HepG2 (cell line): ENCODE results near the gene KDM1B. TPM values are rescaled to one million over a fixed set of nuclear protein-coding genes. Genes with fewer than 3 reads are reported as not detected.
A peak's percentile ranks its signal among the peaks of the same experiment; 100 is the strongest.

Source experiments
- ATM ChIP-seq: fragments of 450-650 bp; IDR thresholded peaks from 2 replicates; pipeline ENCODE4 v1.7.1; 2017; ENCODE audit warnings: mild to moderate bottlenecking, borderline replicate concordance
- BCLAF1 ChIP-seq: fragments of 450-650 bp; IDR thresholded peaks from 2 replicates; pipeline ENCODE4 v1.6.1; 2017; ENCODE audit warnings: mild to moderate bottlenecking
- DNMT3B ChIP-seq: conservative IDR thresholded peaks from 2 replicates; pipeline ENCODE4 v1.6.1; 2016; ENCODE audit warnings: missing biosample characterization, control low read depth
- ETV5 ChIP-seq: IDR thresholded peaks from 2 replicates; pipeline ENCODE4 v1.6.1; 2018; ENCODE audit warnings: missing biosample characterization, missing genetic modification reagents, inconsistent platforms, borderline replicate concordance
- HMGXB4 ChIP-seq, 2 experiments: sonication (generic) in 1 of 2; formaldehyde crosslinking in 1 of 2; IDR thresholded peaks; 2 replicates each; pipeline versions ENCODE4 v1.4.0 to v1.6.1; 2018 to 2020; ENCODE audit warnings: missing genetic modification reagents in 2 of 2, borderline replicate concordance in 1 of 2, low read depth in 1 of 2, mild to moderate bottlenecking in 1 of 2, missing biosample characterization in 1 of 2
- ISL2 ChIP-seq: sonication (generic); formaldehyde crosslinking; IDR thresholded peaks from 2 replicates; pipeline ENCODE4 v1.5.0; 2020; ENCODE audit warnings: missing genetic modification reagents
- MATR3 ChIP-seq: sonication (generic); formaldehyde crosslinking; IDR thresholded peaks from 2 replicates; pipeline ENCODE4 v1.4.0; 2020; ENCODE audit warnings: missing genetic modification reagents
- PCBP2 ChIP-seq: fragments of 200-400 bp; formaldehyde crosslinking; optimal IDR thresholded peaks from 2 replicates; pipeline ENCODE3; 2018; ENCODE audit warnings: low read length, low read depth; ENCODE audit not compliant: poor library complexity, severe bottlenecking
- PREB ChIP-seq: sonication (generic); formaldehyde crosslinking; IDR thresholded peaks from 2 replicates; pipeline ENCODE4 v1.4.0; 2020; ENCODE audit warnings: missing genetic modification reagents
- SNRNP70 ChIP-seq: fragments of 200-400 bp; formaldehyde crosslinking; IDR thresholded peaks from 2 replicates; pipeline ENCODE4 v1.6.1; 2017; ENCODE audit warnings: mild to moderate bottlenecking, low read depth, low read length, moderate library complexity
- SUZ12 ChIP-seq: fragments of 150-350 bp; IDR thresholded peaks from 2 replicates; pipeline ENCODE4 v1.6.1; 2014; ENCODE audit warnings: low read depth, low read length
- UBTF ChIP-seq: sonication (generic); formaldehyde crosslinking; IDR thresholded peaks from 2 replicates; pipeline ENCODE4 v1.4.0; 2020; ENCODE audit warnings: mild to moderate bottlenecking, missing genetic modification reagents
- ZNF225 ChIP-seq: sonication (generic); formaldehyde crosslinking; IDR thresholded peaks from 2 replicates; pipeline ENCODE4 v1.4.0; 2020; ENCODE audit warnings: mild to moderate bottlenecking, missing genetic modification reagents
- ZNF687 ChIP-seq: sonication (generic); formaldehyde crosslinking; IDR thresholded peaks from 2 replicates; pipeline ENCODE4 v1.5.1; 2020; ENCODE audit warnings: mild to moderate bottlenecking, missing genetic modification reagents, moderate library complexity
- ZNF7 ChIP-seq: IDR thresholded peaks from 2 replicates; pipeline ENCODE4 v1.6.1; 2016; ENCODE audit warnings: missing biosample characterization, missing genetic modification reagents
- polyA plus RNA-seq, 8 experiments: library from polyadenylated mRNA; depleted of rRNA in 3 of 8; stranded (reverse) in 7 of 8; unstranded in 1 of 8; fragments of >200 nt; fragmentation: Illumina TruSeq in 4 of 8; extraction: Trizol in 4 of 8; gene quantifications; 2 replicates each; pipeline versions ENCODE4 v1.2.1 to v1.2.3, GENCODE V29; 2011 to 2016; ENCODE audit warnings: low read depth in 4 of 8, missing spikeins in 1 of 8, mixed read lengths in 1 of 8; ENCODE audit not compliant: insufficient read depth in 1 of 8
- total RNA-seq, 5 experiments: library from RNA; depleted of rRNA; stranded (reverse); fragments of >200 nt; fragmentation: Illumina TruSeq; extraction: Trizol; gene quantifications; 2 replicates each; pipeline ENCODE4 v1.2.3, GENCODE V29; 2016; ENCODE audit warnings: low read depth in 1 of 5

The KDM1B gene
- total and polyA plus RNA-seq, 2 of the 13 experiments (the other 11 are each of a cell fraction or from before 2014, with no cell fraction given): 9.8 to 13.2 TPM

GRCh38 chr6:18155864-18156421, 721 bp downstream of the KDM1B start (continued):
- TF ChIP-seq ZNF687 (CRISPR knock-in tag): peak; percentile 59; the same call in 1 of the 2 replicates
- no peak for TF ChIP-seq ATM
- TF ChIP-seq BCLAF1: no peak
- no peak for TF ChIP-seq PREB
- no peak for TF ChIP-seq PCBP2
- TF ChIP-seq ZNF7 (CRISPR knock-in tag): no peak
- peak in 1 of 2 experiments; percentile 74; a peak in 3 of 4 replicates for TF ChIP-seq HMGXB4 (CRISPR knock-in tag; IDR thresholded peaks at IDR 0.05; ENCODE audit: borderline replicate concordance in 1 of 2, low read depth in 1 of 2)
- TF ChIP-seq ETV5: 0 out of 2 replicates have a peak, but pooled peaks have one; percentile 14
- TF ChIP-seq UBTF: peak; percentile 64
- TF ChIP-seq DNMT3B (CRISPR knock-in tag): 0 out of 2 replicates have a peak, but pooled peaks have one; percentile 20
- no peak for TF ChIP-seq SNRNP70
- peak; percentile 9; the same call in 1 of the 2 replicates for TF ChIP-seq ISL2 (CRISPR knock-in tag)
- peak; percentile 87 for TF ChIP-seq ZNF225 (CRISPR knock-in tag)
- no peak for TF ChIP-seq MATR3 (CRISPR knock-in tag)
- no peak for TF ChIP-seq SUZ12
